Stimulated activated CD4-positive, alpha-beta T cell treated with anti-CD3 and anti-CD28 coated beads, Interleukin-1b, Interleukin-23, amount 100 ng/mL, for 48 hours (primary cell): ENCODE data around the gene FITM1.
"Not testable (repeated sequence)": the region's sequence is repeated elsewhere in the genome, so short reads cannot be mapped to it uniquely, and the experiment has no call there.

Source experiments
- DNase-seq: peaks from one replicate; pipeline ENCODE4 v3.0.0-alpha.2; 2020

Gene FITM1

DNA sequence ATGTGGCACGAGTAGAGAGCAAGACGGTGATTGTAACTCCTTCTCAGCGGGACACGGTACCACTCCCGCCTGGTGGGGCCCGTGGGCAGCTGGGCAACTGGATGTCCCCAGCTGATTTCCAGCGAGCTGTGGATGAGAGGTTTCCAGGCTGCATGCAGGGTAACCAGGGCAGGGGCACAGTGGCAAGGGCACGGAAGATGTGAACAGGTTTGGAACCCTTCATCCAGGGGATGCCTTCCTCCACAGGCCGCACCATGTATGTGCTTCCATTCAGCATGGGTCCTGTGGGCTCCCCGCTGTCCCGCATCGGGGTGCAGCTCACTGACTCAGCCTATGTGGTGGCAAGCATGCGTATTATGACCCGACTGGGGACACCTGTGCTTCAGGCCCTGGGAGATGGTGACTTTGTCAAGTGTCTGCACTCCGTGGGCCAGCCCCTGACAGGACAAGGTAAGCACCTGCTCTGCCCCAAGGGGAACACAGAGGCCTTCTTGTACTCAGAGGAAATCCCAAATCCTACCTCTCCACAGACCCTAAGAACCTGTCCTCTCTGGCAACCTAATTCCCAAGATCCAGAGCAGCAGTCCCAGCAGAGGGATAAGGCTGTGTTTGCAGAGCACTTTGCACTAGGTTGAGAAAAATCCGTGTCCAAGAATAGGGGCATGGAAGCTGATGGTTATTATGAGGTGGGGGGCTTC is 32.1 kb upstream of the FITM1 start:
- no peak for DNase-seq

DNA sequence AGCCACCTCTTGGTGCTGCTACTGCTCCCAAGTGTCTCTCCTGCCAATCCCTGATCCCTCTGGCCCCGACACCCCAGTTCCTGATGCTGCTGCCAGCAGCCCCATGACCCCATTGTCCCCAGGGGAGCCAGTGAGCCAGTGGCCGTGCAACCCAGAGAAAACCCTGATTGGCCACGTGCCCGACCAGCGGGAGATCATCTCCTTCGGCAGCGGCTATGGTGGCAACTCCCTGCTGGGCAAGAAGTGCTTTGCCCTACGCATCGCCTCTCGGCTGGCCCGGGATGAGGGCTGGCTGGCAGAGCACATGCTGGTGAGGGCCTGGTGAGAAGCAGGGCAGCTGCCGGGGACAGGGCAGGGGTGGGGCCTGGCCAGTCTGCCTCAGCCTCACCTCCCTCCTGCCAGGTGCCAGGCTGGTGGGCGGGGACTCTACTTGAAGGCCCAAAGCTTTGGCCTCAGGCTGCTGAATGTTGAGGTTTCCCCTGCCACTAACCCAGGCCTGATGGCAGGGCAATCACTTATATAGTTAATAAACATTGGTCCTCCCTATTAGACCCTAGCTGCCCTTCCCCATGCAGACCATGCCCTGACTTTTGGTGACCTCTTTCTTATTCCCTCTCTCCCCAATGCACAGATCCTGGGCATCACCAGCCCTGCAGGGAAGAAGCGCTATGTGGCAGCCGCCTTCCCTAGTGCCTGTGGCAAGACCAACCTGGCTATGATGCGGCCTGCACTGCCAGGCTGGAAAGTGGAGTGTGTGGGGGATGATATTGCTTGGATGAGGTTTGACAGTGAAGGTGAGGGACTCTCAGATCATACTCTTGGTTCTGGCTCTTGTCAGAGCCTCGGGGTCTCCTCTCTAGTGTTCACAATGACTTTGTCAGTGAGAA is 31.3 kb upstream of the FITM1 start:
- DNase-seq: no peak

DNA sequence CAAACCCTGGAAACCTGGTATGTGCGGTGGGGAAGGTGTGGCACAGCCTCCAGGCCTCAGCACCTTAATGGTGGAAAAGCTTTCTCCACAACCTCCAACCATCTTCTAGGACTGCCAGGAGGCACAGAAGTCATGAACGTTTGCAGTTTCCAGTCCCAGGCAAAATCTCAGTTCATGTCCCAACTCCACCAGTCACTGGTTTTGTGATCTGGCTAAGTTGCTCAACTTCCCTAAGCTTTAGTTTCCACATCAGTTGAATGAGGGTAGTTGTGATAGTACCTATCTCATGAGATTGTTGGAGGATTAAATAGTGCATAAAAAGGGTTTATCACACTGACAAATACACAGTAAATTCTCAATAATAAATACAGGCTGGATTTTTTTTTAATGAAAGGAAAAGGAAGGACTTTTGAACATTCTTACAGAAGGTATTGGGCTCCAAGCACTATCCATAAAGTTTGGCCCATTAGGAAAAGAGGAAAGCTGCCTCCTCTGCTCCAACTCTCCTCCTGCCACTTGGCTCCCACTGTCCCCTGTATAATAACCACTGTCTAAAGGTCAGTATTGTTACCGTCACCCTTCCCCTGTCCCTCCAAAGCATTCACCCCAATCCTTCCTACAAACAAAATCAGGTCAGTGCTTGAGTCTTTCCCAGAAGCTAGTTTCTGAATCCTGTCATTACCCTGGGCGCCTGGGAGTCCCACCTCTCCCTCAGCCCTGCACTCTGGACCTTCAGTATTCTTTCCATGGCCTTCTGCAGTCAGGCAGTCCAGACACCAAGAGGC is 30.1 kb upstream of the FITM1 start:
- DNase-seq: no peak

GRCh38 chr14:24100982-24101494 is 29.4 kb upstream of the FITM1 start:
- no peak for DNase-seq

DNA sequence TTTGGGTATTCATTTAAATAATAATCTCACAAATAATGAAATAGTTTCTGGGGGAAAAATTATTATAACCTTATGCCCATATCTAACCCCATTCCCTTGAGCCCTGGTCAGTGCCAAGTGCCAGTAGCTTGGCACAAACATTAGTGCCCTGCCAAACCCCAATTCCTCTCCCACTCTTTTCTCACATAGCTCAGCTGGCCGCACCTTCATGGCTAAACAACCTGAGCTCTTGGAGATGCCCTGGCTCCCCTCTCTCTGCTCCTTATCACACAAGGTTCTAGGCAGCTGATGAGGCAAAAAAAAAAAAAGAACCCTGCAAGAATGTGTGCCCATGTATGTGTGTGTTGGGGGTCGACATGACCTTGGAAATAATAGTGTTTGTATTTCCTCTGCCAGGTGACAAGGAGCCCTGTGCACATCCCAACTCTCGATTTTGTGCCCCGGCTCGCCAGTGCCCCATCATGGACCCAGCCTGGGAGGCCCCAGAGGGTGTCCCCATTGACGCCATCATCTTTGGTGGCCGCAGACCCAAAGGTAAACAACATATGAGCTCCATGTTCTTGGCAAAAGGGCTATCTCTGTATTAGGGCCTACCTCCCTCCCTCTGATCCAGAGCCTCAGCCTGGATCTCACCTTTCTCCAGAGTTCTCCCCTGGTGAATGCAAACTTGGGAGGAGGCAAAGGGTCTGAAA is 28.0 kb upstream of the FITM1 start:
- DNase-seq: no peak

DNA sequence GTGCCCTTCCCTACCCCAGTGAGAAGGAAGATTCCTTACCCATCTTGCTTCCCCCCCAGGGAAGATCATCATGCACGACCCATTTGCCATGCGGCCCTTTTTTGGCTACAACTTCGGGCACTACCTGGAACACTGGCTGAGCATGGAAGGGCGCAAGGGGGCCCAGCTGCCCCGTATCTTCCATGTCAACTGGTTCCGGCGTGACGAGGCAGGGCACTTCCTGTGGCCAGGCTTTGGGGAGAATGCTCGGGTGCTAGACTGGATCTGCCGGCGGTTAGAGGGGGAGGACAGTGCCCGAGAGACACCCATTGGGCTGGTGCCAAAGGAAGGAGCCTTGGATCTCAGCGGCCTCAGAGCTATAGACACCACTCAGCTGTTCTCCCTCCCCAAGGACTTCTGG is 27.0 kb upstream of the FITM1 start:
- DNase-seq: no peak

DNA sequence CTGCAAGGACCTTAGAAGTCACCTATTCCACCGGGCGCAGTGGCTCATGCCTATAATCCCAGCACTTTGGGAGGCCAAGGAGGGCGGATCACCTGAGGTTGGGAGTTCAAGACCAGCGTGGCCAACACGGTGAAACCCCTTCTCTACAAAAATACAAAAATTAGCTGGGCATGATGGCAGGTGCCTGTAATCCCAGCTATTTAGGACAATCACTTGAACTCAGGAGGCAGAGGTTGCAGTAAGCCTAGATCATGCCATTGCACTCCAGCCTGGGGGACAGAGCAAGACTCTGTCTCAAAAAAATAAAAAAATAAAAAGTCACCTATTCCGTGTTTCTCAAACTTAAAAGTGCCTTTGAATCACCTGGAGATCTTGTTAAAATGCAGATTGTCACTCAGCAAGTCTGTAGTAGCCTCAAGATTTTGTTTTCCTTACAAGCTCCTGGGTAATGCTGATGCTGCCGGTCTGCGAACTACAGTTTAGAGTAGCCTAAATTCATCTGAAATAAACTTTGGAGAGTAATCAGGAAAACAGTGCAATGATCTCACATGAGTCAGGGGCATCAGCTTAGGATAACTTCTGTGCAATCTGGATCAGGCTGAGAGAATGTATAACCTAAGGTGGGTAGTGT is 24.7 kb upstream of the FITM1 start:
- not testable (repeated sequence) for DNase-seq

DNA sequence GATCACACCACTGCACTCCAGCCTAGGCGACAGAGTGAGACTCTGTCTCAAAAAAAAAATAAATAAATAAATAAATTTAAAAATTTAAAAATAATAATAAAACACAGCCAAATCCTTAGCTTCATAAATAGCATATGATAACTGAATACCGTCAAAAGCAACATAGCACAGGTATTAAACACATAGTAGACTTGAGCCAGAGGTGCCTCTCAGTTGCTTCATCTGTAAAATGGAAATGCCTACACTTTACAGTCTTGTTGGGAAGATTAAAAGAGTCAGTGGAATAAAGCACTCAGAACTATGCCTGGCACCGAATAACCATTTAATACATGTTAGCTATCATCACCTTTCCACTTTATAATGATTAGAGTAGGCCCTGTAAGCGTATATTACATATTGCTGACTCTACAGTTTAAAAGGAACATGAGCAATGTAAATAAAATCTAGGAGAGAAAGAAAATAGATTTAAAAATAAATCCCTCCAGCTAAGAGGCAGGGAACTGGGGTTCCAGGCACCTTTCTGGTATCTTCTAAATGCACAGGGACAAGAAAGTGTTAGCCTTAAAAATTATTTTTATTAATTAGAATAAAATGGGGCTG is 23.7 kb upstream of the FITM1 start:
- DNase-seq: no peak

DNA sequence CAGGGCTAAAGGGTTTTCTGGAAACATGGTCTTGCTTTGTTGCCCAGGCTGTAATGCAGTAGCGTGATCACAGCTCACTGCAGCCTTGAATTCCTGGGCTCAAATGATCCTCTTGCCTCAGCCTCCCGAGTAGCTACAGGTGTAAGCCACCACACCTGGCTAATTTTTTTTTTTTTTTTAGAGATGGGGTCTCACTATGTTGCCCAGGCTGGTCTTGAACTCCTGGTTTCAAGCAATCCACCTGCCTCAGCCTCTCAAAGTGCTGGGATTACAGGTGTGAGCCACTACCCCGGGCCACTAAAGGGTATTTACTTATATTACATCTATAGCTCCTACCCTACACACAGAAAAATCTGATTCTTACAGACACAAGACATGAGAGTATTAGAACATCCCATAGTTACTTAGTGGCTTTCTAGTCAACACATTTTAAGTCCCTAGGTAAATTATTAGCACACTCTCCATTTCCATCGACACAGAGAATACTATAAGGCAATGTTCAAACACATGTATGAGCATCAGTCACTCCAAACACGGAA is 22.1 kb upstream of the FITM1 start:
- DNase-seq: no peak

DNA sequence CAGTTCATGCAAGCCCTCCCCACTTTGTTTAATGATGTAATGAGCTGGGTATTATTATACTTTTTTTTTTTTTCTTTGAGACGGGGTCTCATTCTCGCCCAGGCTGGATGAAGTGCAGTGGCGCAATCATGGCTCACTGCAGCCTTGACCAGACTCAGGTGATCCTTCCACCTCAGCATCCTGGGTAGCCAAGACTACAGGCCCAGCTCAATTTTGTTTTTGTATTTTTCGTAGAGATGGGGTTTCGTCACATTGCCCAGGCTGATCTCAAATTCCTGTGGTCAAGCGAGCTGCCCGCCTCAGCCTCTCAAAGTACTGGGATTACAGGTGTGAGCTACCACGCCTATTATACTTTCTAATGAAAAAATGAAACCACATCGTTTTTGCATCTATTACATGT is 20.4 kb upstream of the FITM1 start:
- no peak for DNase-seq

GRCh38 chr14:24110523-24110922 is 19.9 kb upstream of the FITM1 start:
- DNase-seq: no peak

DNA sequence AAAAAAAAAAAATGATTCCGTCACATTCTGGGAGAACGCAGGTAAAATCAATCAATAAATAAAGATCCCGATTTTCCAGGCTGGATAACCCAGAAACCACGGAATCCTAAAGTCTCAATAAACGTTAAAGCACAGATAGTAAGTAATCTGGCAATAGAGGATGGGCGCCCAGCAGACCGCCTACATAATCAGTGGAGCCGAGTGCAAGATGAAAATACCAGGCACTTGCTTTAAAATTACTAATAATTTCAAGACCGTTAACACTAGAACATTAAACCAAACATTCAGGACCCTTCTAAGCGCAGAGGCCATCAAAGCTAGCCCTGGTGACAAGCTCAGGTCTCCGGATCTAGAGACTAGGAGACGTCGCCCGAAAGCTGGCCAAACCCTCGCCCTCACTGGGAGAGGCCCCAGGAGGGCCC is 17.1 kb upstream of the FITM1 start:
- no peak for DNase-seq

DNA sequence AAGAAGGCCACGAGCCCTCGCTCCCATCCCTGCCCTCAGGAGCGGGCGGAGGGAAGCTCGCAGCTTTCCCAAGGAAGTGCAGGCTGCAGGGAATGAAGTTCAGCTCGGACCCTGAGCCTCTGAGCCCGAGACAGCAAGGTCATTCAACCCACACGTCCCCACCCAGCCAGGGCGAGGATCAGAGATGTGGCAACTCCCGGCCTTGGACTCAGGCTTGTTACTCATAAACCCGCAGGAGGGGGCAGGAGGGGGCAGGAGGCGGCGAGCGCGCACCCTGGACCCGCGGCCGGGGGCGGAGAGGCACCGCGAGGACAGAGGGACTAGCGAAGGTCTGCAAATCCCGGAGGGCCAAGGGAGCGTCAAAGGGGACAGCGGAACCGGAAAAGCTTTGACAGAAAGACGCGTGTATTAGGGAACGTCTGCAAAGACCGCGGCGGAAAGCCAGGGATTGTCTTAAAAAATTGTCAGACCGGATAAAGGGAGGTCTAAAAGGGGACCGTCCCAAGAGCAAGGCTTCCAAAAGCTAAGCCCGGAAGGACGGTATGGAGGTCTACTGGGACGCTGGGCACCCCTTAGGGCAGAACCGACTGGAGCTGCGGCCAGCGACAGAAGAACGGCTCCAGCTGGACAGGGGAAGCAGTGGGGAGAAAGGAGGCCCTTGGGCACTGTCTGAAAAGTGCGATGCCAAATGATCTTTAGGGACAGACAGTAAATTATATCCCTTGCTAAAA is 16.5 kb upstream of the FITM1 start:
- DNase-seq: peak; percentile 90

DNA sequence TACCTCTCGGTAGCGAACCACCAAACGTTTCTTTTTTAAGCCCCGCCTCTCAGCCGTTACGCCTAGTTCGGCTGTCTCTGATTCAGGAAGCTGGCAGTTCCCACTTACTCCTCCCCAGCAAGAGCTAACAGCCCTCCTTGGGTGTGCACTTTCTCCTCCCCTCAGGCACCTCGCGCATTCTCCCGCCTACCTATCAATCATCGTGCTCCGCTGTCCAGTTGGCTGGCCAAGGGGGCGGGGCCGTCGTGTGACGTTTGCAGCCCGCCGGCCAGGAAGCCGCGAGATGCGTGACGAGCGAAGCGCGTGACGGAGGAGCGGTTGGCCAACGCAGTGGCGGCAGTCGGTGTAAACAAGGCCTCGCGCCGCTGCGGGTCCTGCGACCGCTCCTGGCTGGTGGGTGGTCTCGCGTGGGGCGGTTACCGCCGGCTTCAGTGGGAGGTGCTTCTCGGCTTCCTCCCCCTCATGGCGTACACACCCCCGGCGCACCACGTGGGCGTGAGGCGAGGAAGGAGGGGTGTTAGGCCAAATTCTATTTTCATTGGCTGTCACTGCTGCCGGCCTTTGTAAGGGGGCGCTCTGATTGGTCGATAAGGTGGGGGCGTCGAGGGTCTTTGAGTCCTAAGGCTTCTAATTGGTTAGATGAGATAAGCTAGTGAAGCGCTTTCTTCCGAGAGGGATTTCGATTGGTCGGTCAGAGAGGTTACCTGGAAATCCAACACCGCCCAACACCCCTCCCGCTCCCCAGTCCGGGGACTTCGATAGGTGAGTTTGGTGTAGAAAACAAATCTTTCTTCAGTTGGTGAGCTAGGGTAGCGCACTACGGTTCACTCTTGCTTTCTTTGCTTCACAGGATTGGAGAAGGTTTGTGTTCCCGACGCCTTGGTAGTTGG is 15.7 kb upstream of the FITM1 start, which contains the start of the genes DCAF11 and NRL:
TSS of gene DCAF11 (plus strand) at position 246 of the 890 bp plus-strand sequence. CDS start 818 bp downstream, outside the sequence.
TSS of gene NRL (minus strand) at position 418 of the 890 bp plus-strand sequence. CDS start 32,101 bp downstream, outside the sequence.
- peak; percentile 99 for DNase-seq

GRCh38 chr14:24115422-24116127 is 14.9 kb upstream of the FITM1 start:
- no peak for DNase-seq

DNA sequence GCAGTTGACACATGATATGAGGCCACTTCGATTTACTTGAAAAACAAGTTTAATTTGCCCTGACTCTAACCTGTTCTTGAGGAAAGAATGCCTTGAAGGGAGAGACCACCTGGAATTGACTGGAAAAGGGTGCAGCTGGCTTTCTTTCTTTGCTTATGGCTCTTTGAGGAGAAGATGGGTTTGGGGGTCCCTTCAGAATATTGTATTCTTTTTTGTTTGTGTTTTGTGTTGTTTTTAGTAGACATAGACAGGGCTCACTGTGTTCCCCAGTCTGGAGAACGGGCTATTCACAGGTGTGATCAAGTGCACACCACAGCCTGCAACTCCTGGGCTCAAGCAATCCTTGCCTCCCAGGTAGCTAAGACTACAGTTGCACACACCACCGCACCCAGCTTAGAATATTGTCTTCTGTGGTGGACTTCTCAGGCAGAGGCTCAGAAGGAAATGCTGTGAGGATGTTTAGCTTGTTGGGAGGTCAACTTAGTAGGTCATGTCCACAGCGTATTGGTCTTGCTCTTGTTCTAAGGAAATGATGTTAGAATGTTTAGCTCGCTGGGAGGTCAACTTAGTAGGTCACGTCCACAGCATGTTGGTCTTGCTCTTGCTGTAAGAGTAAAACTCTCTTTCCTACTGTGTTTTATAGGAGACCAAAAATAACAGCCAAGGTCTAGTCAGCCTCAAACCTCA is 14.2 kb upstream of the FITM1 start:
- DNase-seq: no peak

DNA sequence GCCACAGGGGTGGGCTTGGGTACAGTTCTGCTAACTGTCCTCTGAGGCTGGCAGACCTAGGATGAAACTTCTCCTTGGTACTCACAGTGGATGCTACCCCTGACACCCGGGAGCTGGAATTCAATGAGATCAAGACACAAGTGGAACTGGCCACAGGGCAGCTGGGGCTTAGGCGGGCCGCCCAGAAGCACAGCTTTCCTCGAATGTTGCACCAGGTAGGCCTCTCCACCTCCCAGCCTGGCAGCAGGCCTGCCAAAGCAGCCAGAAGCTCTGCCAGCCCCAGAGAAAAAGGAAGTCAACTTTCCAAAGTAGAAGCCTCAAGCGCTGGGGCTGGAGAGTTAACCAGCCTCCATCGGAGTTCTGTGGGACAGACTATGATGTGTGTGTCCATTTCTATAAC is 13.3 kb upstream of the FITM1 start:
- no peak for DNase-seq

GRCh38 chr14:24119691-24120090 is 10.8 kb upstream of the FITM1 start:
- no peak for DNase-seq
